Tibial nerve (tissue), 4 donors: Measurements from ENCODE around the gene SMIM9.

Experiments
- CTCF ChIP-seq, 5 experiments: fragments of 200-600 bp in 3 of 5; fragments of 450-650 bp in 2 of 5; sonication (generic) in 3 of 5; IDR thresholded peaks; one replicate each; pipeline ENCODE4 v1.5.1; 2016 to 2019; ENCODE audit warnings: antibody characterized with exemption in 5 of 5, mild to moderate bottlenecking in 3 of 5, moderate library complexity in 2 of 5
- EP300 ChIP-seq, 2 donors: sonication (generic); formaldehyde crosslinking; IDR thresholded peaks; one replicate each; pipeline ENCODE4 v1.6.1; 2017; ENCODE audit warnings: antibody characterized with exemption in 2 of 2, mild to moderate bottlenecking in 1 of 2
- POLR2A ChIP-seq, 2 donors: fragments of 450-650 bp; IDR thresholded peaks; one replicate each; pipeline ENCODE4 v1.6.1; 2017; ENCODE audit warnings: antibody characterized with exemption in 2 of 2, mild to moderate bottlenecking in 2 of 2, moderate library complexity in 2 of 2

DNA sequence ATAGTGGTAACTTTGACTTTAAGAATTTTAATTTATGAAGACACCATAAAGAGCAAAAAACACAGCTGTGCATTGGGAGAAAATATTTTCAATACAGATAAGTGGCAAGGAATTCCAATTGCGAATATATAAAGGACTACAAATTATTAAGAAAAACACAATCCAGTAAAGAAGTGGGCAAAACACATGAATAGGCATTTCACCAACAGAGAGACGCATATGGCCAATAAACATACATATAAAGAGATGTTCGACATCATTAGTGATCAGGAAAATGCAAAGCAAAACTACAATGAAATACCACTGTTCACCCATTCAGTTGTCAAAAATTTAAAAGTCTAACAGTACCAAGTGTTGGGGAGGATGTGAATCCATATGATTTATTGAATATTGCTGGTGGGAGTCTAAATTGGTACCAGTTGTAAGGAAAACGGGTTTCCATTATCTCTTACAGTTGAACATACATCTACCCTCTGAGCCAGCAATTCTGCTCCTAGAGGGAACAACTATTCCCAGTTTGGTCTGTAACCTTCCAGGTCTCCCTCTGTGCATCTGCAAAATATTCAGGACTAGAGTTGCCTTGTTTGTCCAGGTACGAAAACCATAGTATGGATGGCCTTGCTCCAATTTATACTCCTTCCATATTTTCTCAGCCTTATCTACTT is 27.5 kb downstream of the SMIM9 start:
- no peak for TF ChIP-seq POLR2A (IDR thresholded peaks at IDR 0.05)
- no peak for TF ChIP-seq CTCF (IDR thresholded peaks at IDR 0.05)
- TF ChIP-seq EP300 (IDR thresholded peaks at IDR 0.05) = no peak
